ENCODE measurements around the gene ELMO1. TPM values are rescaled to one million over a fixed set of nuclear protein-coding genes. Genes with fewer than 3 reads are reported as not detected.

ELMO1 gene
- total and polyA plus RNA-seq, 2 experiments from 2014 or later, result 6.5 to 24.9 TPM

GRCh38 chr7:36906956-36907635, 541.6 kb downstream of the ELMO1 start (continued):
- TF ChIP-seq ZNF114 (CRISPR knock-in tag; IDR thresholded peaks at IDR 0.05) (no peak), ZNF331 (CRISPR knock-in tag; IDR thresholded peaks at IDR 0.05; ENCODE audit: low read depth) (no peak), POLR2AphosphoS5 (IDR thresholded peaks at IDR 0.05; ENCODE audit: low read depth) (no peak), ZNF462 (CRISPR knock-in tag; IDR thresholded peaks at IDR 0.05) (no peak), EZH2phosphoT487 (IDR thresholded peaks at IDR 0.05; ENCODE audit: unreplicated experiment) (no peak), EZH2 (IDR thresholded peaks at IDR 0.05; ENCODE audit: low read depth, unreplicated experiment) (no peak)

DNA sequence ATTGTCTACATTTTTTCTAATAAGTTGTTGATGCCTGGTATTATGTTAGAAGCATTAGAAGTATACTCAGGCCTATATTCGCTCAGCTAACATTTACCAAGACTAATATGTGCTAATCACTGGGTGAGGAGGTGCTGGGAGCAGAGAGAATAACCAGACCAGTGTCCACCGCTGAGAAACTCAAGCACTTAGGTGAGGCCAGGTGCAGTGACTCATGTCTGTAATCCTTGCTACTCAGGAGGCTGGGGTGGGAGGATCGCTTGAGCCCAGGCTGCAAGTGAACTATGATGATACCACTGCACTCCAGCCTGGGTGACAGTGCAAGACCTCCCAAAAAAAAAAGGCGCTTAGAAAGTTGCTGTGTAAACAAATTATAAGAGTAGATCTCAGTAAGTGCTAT, 542.2 kb downstream of the ELMO1 start:
- no peaks in the 10 kb centered on the region for H3K4me1 ChIP-seq (ENCODE audit: insufficient read depth)
- Mint-ChIP-seq H3K4me3 (no peak overlapping the region), H3K27ac (no peak overlapping the region), H3K27me3 (ENCODE audit: insufficient read depth, low read depth, poor library complexity) (no peaks in the 10 kb centered on the region), H3K4me1 (peaks cover 7% of the 10 kb centered on the region; the same call in 1 of the 3 replicates), H3K36me3 (ENCODE audit: low read depth) (no peaks in the 10 kb centered on the region), H3K9me3 (no peaks in the 10 kb centered on the region)
- H2AFZ ChIP-seq, result no peak overlapping the region
- H3F3A ChIP-seq (replicated peaks; ENCODE audit: low read depth), result no peaks in the 10 kb centered on the region
- no peaks in the 10 kb centered on the region for H4K20me1 ChIP-seq (replicated peaks; ENCODE audit: insufficient read depth)
- no peak overlapping the region for H3K27ac ChIP-seq (ENCODE audit: low read depth)
- TF ChIP-seq EZH2 (IDR thresholded peaks at IDR 0.05; ENCODE audit: low read depth, unreplicated experiment) (no peak), ZNF114 (CRISPR knock-in tag; IDR thresholded peaks at IDR 0.05) (no peak), CTCF (conservative IDR thresholded peaks at IDR 0.05; ENCODE audit: low read depth in 2 of 2) (no peak), NANOG (IDR thresholded peaks at IDR 0.05; ENCODE audit: borderline replicate concordance) (no peak), EZH2phosphoT487 (IDR thresholded peaks at IDR 0.05; ENCODE audit: unreplicated experiment) (no peak), CREB1 (CRISPR knock-in tag; IDR thresholded peaks at IDR 0.05; ENCODE audit: low read depth) (no peak), POLR2AphosphoS5 (IDR thresholded peaks at IDR 0.05; ENCODE audit: low read depth) (no peak), ZNF331 (CRISPR knock-in tag; IDR thresholded peaks at IDR 0.05; ENCODE audit: low read depth) (no peak), ETS1 (IDR thresholded peaks at IDR 0.05) (no peak), JUNB (IDR thresholded peaks at IDR 0.05; ENCODE audit: unreplicated experiment) (no peak), REST (IDR thresholded peaks at IDR 0.05; ENCODE audit: unreplicated experiment) (no peak)
- H3K27me3 ChIP-seq (ENCODE audit: insufficient read depth), result no peaks in the 10 kb centered on the region
- DNase-seq (ENCODE audit: low spot score) (no peak), ATAC-seq (no peak)
- no peak overlapping the region for H3K4me3 ChIP-seq
- no peaks in the 10 kb centered on the region for H3K36me3 ChIP-seq (ENCODE audit: insufficient read depth)
- H3K9me2 ChIP-seq (ENCODE audit: insufficient read depth), result peaks cover 21% of the 10 kb centered on the region
- no peaks in the 10 kb centered on the region for H3K79me2 ChIP-seq (replicated peaks; ENCODE audit: insufficient read depth)
- H3K4me2 ChIP-seq, result no peak overlapping the region

Data from GM23338 (cell line).